ENCODE results near the gene EHBP1. TPM values are rescaled to one million over a fixed set of nuclear protein-coding genes. Genes with fewer than 3 reads are reported as not detected.
"Not testable (repeated sequence)": the region's sequence is repeated elsewhere in the genome, so short reads cannot be mapped to it uniquely, and the experiment has no call there.

EHBP1 gene
- total RNA-seq, 2 experiments from 2014 or later: 22.2 to 24.7 TPM

- Mint-ChIP-seq H3K36me3 (ENCODE audit: low read depth) (peaks cover 19% of the 10 kb centered on the region), H3K4me3 (no peak overlapping the region), H3K27ac (no peak overlapping the region), H3K9me3 (peaks cover 12% of the 10 kb centered on the region), H3K27me3 (no peaks in the 10 kb centered on the region), H3K4me1 (peaks cover 17% of the 10 kb centered on the region)
- DNase-seq: no peak
- CTCF ChIA-PET: no interaction called here
- POLR2A ChIA-PET: no interaction called here
Measured at GRCh38 chr2:62711832-62712494, 6.5 kb downstream of the EHBP1 start.

GRCh38 chr2:62713196-62713595 lies 7.7 kb downstream of the EHBP1 start:
- H3K27ac Mint-ChIP-seq, DNase-seq, H3K4me1 Mint-ChIP-seq, CTCF ChIA-PET, POLR2A ChIA-PET, H3K27me3 Mint-ChIP-seq, H3K4me3 Mint-ChIP-seq: not testable (repeated sequence)
- peaks cover 12% of the 10 kb centered on the region for H3K9me3 Mint-ChIP-seq
- H3K36me3 Mint-ChIP-seq (ENCODE audit: low read depth): peaks cover 19% of the 10 kb centered on the region

- CTCF ChIA-PET: no interaction called here
- no peaks in the 10 kb centered on the region for H3K27me3 Mint-ChIP-seq
Measured at GRCh38 chr2:62713837-62714236, 8.3 kb downstream of the EHBP1 start.

GRCh38 chr2:62716768-62717167 lies 11.3 kb downstream of the EHBP1 start:
- Mint-ChIP-seq H3K9me3 (peaks cover 4% of the 10 kb centered on the region), H3K4me3 (no peak overlapping the region), H3K4me1 (peaks cover 2% of the 10 kb centered on the region), H3K27me3 (no peaks in the 10 kb centered on the region), H3K36me3 (ENCODE audit: low read depth) (peaks cover 20% of the 10 kb centered on the region), H3K27ac (no peak overlapping the region)
- no peak for DNase-seq
- CTCF ChIA-PET: no interaction called here
- POLR2A ChIA-PET: no interaction called here

More at GRCh38 chr2:62713837-62714236, 8.3 kb downstream of the EHBP1 start:
- no peak overlapping the region for H3K4me3 Mint-ChIP-seq
- H3K36me3 Mint-ChIP-seq (ENCODE audit: low read depth): peaks cover 17% of the 10 kb centered on the region
- no peak for DNase-seq
- H3K9me3 Mint-ChIP-seq: peaks cover 6% of the 10 kb centered on the region
- no peak overlapping the region for H3K27ac Mint-ChIP-seq
- H3K4me1 Mint-ChIP-seq: peaks cover 4% of the 10 kb centered on the region
- POLR2A ChIA-PET: no interaction called here

DNA sequence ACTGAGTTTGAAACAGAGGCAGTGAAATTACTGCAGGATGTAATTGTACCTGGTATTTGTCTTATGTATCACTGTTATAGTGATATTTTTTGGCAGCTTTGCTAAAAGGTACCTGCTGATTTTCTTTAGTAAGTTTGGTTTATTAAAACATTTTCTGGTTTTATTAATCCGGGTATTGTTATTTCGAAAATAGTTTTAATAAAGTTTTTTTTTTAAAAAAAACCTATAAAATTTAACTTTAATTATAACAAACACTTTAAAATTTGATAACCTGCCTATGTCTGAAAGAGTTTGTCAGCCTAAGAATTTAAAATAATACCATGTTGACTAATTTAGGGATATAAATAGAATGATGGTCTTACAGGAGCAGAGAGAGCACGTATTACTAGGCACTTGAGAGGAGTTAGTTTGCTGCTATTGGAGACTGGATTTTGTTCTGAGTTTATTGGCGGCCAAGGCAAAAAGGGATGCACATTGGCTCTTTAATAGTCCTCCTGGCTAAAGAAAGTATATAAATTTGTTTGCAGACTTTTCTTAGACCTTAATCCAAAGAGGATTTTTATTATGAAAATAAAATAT lies 12.1 kb downstream of the EHBP1 start:
- H3K27ac Mint-ChIP-seq: no peak overlapping the region

GRCh38 chr2:62718225-62718822 lies 12.8 kb downstream of the EHBP1 start:
- Mint-ChIP-seq H3K9me3 (peaks cover 8% of the 10 kb centered on the region), H3K27ac (no peak overlapping the region), H3K4me1 (peaks cover 2% of the 10 kb centered on the region), H3K36me3 (ENCODE audit: low read depth) (peaks cover 23% of the 10 kb centered on the region), H3K4me3 (no peak overlapping the region), H3K27me3 (no peaks in the 10 kb centered on the region)
- ChIA-PET CTCF (no interaction called here), POLR2A (interaction anchor here (0.7 kb wide), 1 partner anchor 21 kb away, joined by 4 read pairs; no protein-coding TSS in a partner anchor)
- no peak for DNase-seq

More for the DNA sequence above, 12.1 kb downstream of the EHBP1 start:
- CTCF ChIA-PET: no interaction called here
- peaks cover 2% of the 10 kb centered on the region for H3K4me1 Mint-ChIP-seq
- no peak for DNase-seq
- H3K36me3 Mint-ChIP-seq (ENCODE audit: low read depth): peaks cover 22% of the 10 kb centered on the region
- POLR2A ChIA-PET: no interaction called here
- H3K9me3 Mint-ChIP-seq: peaks cover 7% of the 10 kb centered on the region
- no peak overlapping the region for H3K4me3 Mint-ChIP-seq
- H3K27me3 Mint-ChIP-seq: no peaks in the 10 kb centered on the region

GRCh38 chr2:62719757-62720156 lies 14.2 kb downstream of the EHBP1 start:
- Mint-ChIP-seq H3K4me1 (peaks cover 2% of the 10 kb centered on the region), H3K9me3 (peaks cover 12% of the 10 kb centered on the region), H3K27ac (no peak overlapping the region), H3K36me3 (ENCODE audit: low read depth) (peaks cover 21% of the 10 kb centered on the region), H3K4me3 (no peak overlapping the region), H3K27me3 (no peaks in the 10 kb centered on the region)
- ChIA-PET CTCF (no interaction called here), POLR2A (no interaction called here)
- DNase-seq: no peak

- H3K4me1 Mint-ChIP-seq: peaks cover 2% of the 10 kb centered on the region
- no peak overlapping the region for H3K27ac Mint-ChIP-seq
- POLR2A ChIA-PET: no interaction called here
- H3K9me3 Mint-ChIP-seq: peaks cover 10% of the 10 kb centered on the region
- no peak overlapping the region for H3K4me3 Mint-ChIP-seq
- no peaks in the 10 kb centered on the region for H3K27me3 Mint-ChIP-seq
- DNase-seq: no peak
- peaks cover 15% of the 10 kb centered on the region for H3K36me3 Mint-ChIP-seq (ENCODE audit: low read depth)
- CTCF ChIA-PET: no interaction called here
Measured at GRCh38 chr2:62722679-62723078, 17.2 kb downstream of the EHBP1 start.

- DNase-seq: no peak
- ChIA-PET CTCF (no interaction called here), POLR2A (no interaction called here)
- Mint-ChIP-seq H3K27me3 (no peaks in the 10 kb centered on the region), H3K36me3 (ENCODE audit: low read depth) (peaks cover 15% of the 10 kb centered on the region), H3K4me1 (peaks cover 2% of the 10 kb centered on the region), H3K27ac (no peak overlapping the region), H3K4me3 (no peak overlapping the region), H3K9me3 (peaks cover 10% of the 10 kb centered on the region)
Measured at GRCh38 chr2:62723253-62723652, 17.7 kb downstream of the EHBP1 start.

DNA sequence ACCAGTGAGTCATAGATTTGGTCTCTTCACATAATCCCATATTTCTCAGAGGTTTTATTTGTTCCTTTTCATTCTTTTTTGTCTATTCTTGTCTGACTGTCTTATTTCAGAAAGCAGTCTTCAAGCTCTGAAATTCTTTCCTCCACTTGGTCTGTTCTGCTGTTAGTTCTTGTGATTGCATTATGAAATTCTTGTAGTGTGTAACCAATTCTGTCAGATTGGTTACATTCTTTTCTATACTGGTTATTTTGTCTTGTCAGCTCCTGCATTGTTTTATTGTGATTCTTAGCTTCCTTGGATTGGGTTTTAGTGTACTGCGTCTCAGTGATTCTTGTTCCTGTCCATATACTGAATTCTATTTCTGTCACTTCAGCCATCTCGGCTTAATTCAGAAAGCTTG lies 18.6 kb downstream of the EHBP1 start:
- H3K27me3 Mint-ChIP-seq: no peaks in the 10 kb centered on the region
- peaks cover 12% of the 10 kb centered on the region for H3K36me3 Mint-ChIP-seq (ENCODE audit: low read depth)
- no peak for DNase-seq
- POLR2A ChIA-PET: no interaction called here
- H3K4me3 Mint-ChIP-seq: no peak overlapping the region
- peaks cover 10% of the 10 kb centered on the region for H3K9me3 Mint-ChIP-seq
- CTCF ChIA-PET: no interaction called here
- H3K4me1 Mint-ChIP-seq: peaks cover 2% of the 10 kb centered on the region
- no peak overlapping the region for H3K27ac Mint-ChIP-seq

DNA sequence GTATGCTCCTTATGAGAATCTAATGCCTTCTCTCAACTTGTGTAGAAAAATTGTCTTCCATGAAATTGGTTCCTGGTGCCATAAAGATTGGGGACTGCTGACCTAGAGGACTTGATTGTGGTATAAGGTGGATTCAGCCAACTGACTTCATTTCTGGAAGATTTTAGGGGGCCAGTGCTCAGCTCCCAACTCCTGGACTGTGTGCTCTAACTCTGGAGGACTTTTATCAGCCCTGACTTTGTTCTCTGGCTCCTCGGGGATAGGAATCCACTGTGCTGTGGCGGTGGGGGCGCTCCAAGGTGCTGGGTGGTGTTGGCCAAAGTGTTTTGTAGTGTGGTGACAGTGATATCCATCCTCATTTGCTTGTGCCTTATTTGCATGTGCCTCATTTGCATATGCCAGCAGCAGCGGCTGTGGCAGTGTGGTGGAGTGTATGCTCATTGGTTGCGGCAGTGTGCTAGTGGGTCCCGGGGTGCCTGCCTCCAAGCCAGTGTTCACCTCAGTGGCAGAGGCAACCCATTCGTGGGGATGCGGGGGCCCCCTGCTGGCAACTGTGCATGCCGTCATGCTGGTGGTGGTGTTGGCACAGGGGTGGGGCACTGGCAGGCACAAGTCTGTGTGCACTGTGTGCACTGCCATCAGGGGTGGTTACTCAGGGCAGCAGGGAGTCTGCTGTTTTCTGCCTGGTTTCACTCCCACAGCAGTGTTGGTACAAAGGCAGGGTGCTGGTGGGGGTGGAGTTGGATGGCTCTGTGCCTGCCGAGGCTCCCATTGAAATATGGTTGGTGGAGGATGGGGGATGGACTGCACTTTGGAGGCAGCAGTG lies 19.6 kb downstream of the EHBP1 start:
- no peak overlapping the region for H3K27ac Mint-ChIP-seq
- H3K27me3 Mint-ChIP-seq: no peaks in the 10 kb centered on the region
- H3K4me3 Mint-ChIP-seq: no peak overlapping the region
- no peak for DNase-seq
- peaks cover 8% of the 10 kb centered on the region for H3K36me3 Mint-ChIP-seq (ENCODE audit: low read depth)
- H3K9me3 Mint-ChIP-seq: peaks cover 8% of the 10 kb centered on the region
- ChIA-PET CTCF (no interaction called here), POLR2A (no interaction called here)
- H3K4me1 Mint-ChIP-seq: peaks cover 2% of the 10 kb centered on the region

DNA sequence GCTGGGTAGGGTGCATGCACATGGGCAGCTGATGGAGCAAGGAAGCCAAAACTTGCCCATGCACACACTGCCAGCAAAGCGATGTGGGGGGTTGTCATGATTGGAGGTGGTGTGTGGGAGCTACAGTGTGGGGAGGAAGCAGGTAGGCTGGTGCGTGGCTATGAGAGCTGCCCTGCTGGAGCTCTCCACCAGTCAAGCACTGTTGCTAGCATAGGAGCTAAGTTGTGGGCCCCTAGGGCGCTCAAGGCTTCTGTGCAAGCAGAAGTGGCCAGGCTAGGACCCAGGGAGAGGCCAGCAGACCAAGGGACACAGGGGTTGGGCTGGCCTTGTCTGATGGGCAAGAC lies 20.2 kb downstream of the EHBP1 start:
- Mint-ChIP-seq H3K9me3 (peaks cover 14% of the 10 kb centered on the region), H3K4me1 (no peaks in the 10 kb centered on the region), H3K4me3 (no peak overlapping the region), H3K27ac (no peak overlapping the region), H3K36me3 (ENCODE audit: low read depth) (peaks cover 8% of the 10 kb centered on the region), H3K27me3 (no peaks in the 10 kb centered on the region)
- CTCF ChIA-PET: no interaction called here
- no peak for DNase-seq
- POLR2A ChIA-PET: no interaction called here

- no peak for DNase-seq
- CTCF ChIA-PET: no interaction called here
- Mint-ChIP-seq H3K4me1 (no peaks in the 10 kb centered on the region), H3K36me3 (ENCODE audit: low read depth) (peaks cover 6% of the 10 kb centered on the region), H3K4me3 (no peak overlapping the region), H3K9me3 (peaks cover 23% of the 10 kb centered on the region), H3K27ac (no peak overlapping the region), H3K27me3 (no peaks in the 10 kb centered on the region)
- POLR2A ChIA-PET: no interaction called here
Measured at GRCh38 chr2:62727259-62727867, 21.9 kb downstream of the EHBP1 start.

Measured in activated CD4-positive, alpha-beta T cell treated with anti-CD3 and anti-CD28 coated beads, Interleukin-2, amount 10 ng/mL, durations not matched to agents 7 days and 5 days (primary cell).